ENCODE measurements around the gene ARNT2. TPM values are rescaled to one million over a fixed set of nuclear protein-coding genes. Genes with fewer than 3 reads are reported as not detected.

Gene ARNT2
- total and polyA plus RNA-seq, 12 donors, result 2.0 to 6.4 (median 3.5) TPM

- Histone ChIP-seq H3K4me3 (no peak overlapping the region), H3K27ac (no peak overlapping the region), H3K36me3 (replicated peaks in 1 of 2) (no peaks in the 10 kb centered on the region), H3K9me3 (replicated peaks in 1 of 3) (no peaks in the 10 kb centered on the region), H3K27me3 (no peaks in the 10 kb centered on the region), H3K4me1 (replicated peaks in 1 of 2) (no peaks in the 10 kb centered on the region)
- DNase-seq, result no peak
- 85 to 92% (median 89%) methylated on average over 3 of the region's 3 CpGs for WGBS, 4 donors
- TF ChIP-seq POLR2A (IDR thresholded peaks at IDR 0.05) (no peak), CTCF (IDR thresholded peaks at IDR 0.05) (no peak)
- intact Hi-C loops (cut with DNase I), result no loop called here
Measured at GRCh38 chr15:80629355-80629754, 225.2 kb downstream of the ARNT2 start.

GRCh38 chr15:80630981-80631380, 226.8 kb downstream of the ARNT2 start:
- no peak overlapping the region for H3K27ac ChIP-seq
- no peak overlapping the region for H3K4me3 ChIP-seq
- H3K27me3 ChIP-seq, result no peaks in the 10 kb centered on the region
- H3K36me3 ChIP-seq (replicated peaks in 1 of 2), result no peaks in the 10 kb centered on the region
- TF ChIP-seq POLR2A (IDR thresholded peaks at IDR 0.05) (no peak), CTCF (IDR thresholded peaks at IDR 0.05) (no peak)
- intact Hi-C loops (cut with DNase I), result no loop called here
- H3K4me1 ChIP-seq (replicated peaks in 1 of 2), result no peaks in the 10 kb centered on the region
- DNase-seq, result no peak
- WGBS, 4 donors, result 88 to 94% (median 91%) methylated on average over 7 of the region's 7 CpGs
- H3K9me3 ChIP-seq (replicated peaks in 1 of 3), result no peaks in the 10 kb centered on the region

GRCh38 chr15:80633221-80633620, 229.0 kb downstream of the ARNT2 start:
- Histone ChIP-seq H3K9me3 (replicated peaks in 1 of 3) (no peaks in the 10 kb centered on the region), H3K27ac (no peak overlapping the region), H3K27me3 (no peaks in the 10 kb centered on the region), H3K36me3 (replicated peaks in 1 of 2) (no peaks in the 10 kb centered on the region), H3K4me3 (no peak overlapping the region), H3K4me1 (replicated peaks in 1 of 2) (no peaks in the 10 kb centered on the region)
- intact Hi-C loops (cut with DNase I), result no loop called here
- no peak for DNase-seq
- TF ChIP-seq CTCF (IDR thresholded peaks at IDR 0.05) (no peak), POLR2A (IDR thresholded peaks at IDR 0.05) (no peak)

GRCh38 chr15:80635953-80636352, 231.8 kb downstream of the ARNT2 start:
- H3K27me3 ChIP-seq, result no peaks in the 10 kb centered on the region
- H3K9me3 ChIP-seq (replicated peaks in 1 of 3), result no peaks in the 10 kb centered on the region
- DNase-seq, result peak in 2 of 7 donors; percentile 4 to 20
- no peaks in the 10 kb centered on the region for H3K36me3 ChIP-seq (replicated peaks in 1 of 2)
- H3K27ac ChIP-seq, result no peak overlapping the region
- H3K4me3 ChIP-seq, result no peak overlapping the region
- no peak for TF ChIP-seq CTCF (IDR thresholded peaks at IDR 0.05)
- TF ChIP-seq POLR2A (IDR thresholded peaks at IDR 0.05), result no peak
- no peaks in the 10 kb centered on the region for H3K4me1 ChIP-seq (replicated peaks in 1 of 2)
- intact Hi-C loops (cut with DNase I), result no loop called here
- 67 to 89% (median 80%) methylated on average over 1 to 5 of the region's 5 CpGs for WGBS, 4 donors
